Measurements from ENCODE around the gene ARHGEF4. TPM values are rescaled to one million over a fixed set of nuclear protein-coding genes. Genes with fewer than 3 reads are reported as not detected.

The ARHGEF4 gene
- total RNA-seq, 1 donor from 2014 or later: 25.5 TPM

- Mint-ChIP-seq H3K4me3 (no peak overlapping the region), H3K4me1 (peaks cover 12% of the 10 kb centered on the region), H3K27me3 (ENCODE audit: low read depth) (peaks cover 22% of the 10 kb centered on the region), H3K9me3 (no peaks in the 10 kb centered on the region), H3K36me3 (no peaks in the 10 kb centered on the region), H3K27ac (no peak overlapping the region)
- no peak for TF ChIP-seq CTCF (IDR thresholded peaks at IDR 0.05; ENCODE audit: unreplicated experiment)
- no peak for DNase-seq (ENCODE audit: low spot score in 2 of 2, unreplicated experiment in 2 of 2)
These were observed 32.9 kb downstream of the ARHGEF4 start for GRCh38 chr2:130869441-130870160.

GRCh38 chr2:130870161-130870485 is 33.4 kb downstream of the ARHGEF4 start:
- TF ChIP-seq CTCF (IDR thresholded peaks at IDR 0.05; ENCODE audit: unreplicated experiment): no peak
- Mint-ChIP-seq H3K4me1 (peaks cover 7% of the 10 kb centered on the region), H3K27ac (no peak overlapping the region)

GRCh38 chr2:130870779-130871178 is 34.1 kb downstream of the ARHGEF4 start:
- H3K4me1 Mint-ChIP-seq: peaks cover 2% of the 10 kb centered on the region
- H3K4me3 Mint-ChIP-seq: no peak overlapping the region
- no peak overlapping the region for H3K27ac Mint-ChIP-seq
- no peaks in the 10 kb centered on the region for H3K36me3 Mint-ChIP-seq
- DNase-seq (ENCODE audit: low spot score in 2 of 2, unreplicated experiment in 2 of 2): no peak
- TF ChIP-seq CTCF (IDR thresholded peaks at IDR 0.05; ENCODE audit: unreplicated experiment): no peak
- no peaks in the 10 kb centered on the region for H3K9me3 Mint-ChIP-seq
- H3K27me3 Mint-ChIP-seq (ENCODE audit: low read depth): peaks cover 32% of the 10 kb centered on the region

More at GRCh38 chr2:130870161-130870485, 33.4 kb downstream of the ARHGEF4 start:
- Mint-ChIP-seq H3K36me3 (no peaks in the 10 kb centered on the region), H3K9me3 (no peaks in the 10 kb centered on the region), H3K27me3 (ENCODE audit: low read depth) (peaks cover 26% of the 10 kb centered on the region), H3K4me3 (no peak overlapping the region)
- no peak for DNase-seq (ENCODE audit: low spot score in 2 of 2, unreplicated experiment in 2 of 2)

GRCh38 chr2:130871843-130872740 is 35.4 kb downstream of the ARHGEF4 start:
- Mint-ChIP-seq H3K27me3 (ENCODE audit: low read depth) (peaks cover 36% of the 10 kb centered on the region), H3K9me3 (no peaks in the 10 kb centered on the region), H3K4me3 (no peak overlapping the region), H3K4me1 (peaks cover 2% of the 10 kb centered on the region), H3K36me3 (no peaks in the 10 kb centered on the region), H3K27ac (no peak overlapping the region)
- no peak for DNase-seq (ENCODE audit: low spot score in 2 of 2, unreplicated experiment in 2 of 2)
- TF ChIP-seq CTCF (IDR thresholded peaks at IDR 0.05; ENCODE audit: unreplicated experiment): no peak

GRCh38 chr2:130872741-130873125 is 36.0 kb downstream of the ARHGEF4 start:
- Mint-ChIP-seq H3K27ac (no peak overlapping the region), H3K9me3 (no peaks in the 10 kb centered on the region), H3K27me3 (ENCODE audit: low read depth) (peaks cover 36% of the 10 kb centered on the region), H3K4me1 (peaks cover 2% of the 10 kb centered on the region), H3K4me3 (no peak overlapping the region), H3K36me3 (no peaks in the 10 kb centered on the region)
- no peak for DNase-seq (ENCODE audit: low spot score in 2 of 2, unreplicated experiment in 2 of 2)
- no peak for TF ChIP-seq CTCF (IDR thresholded peaks at IDR 0.05; ENCODE audit: unreplicated experiment)

Data from mesothelial cell of epicardium (in vitro differentiated cells).